Left renal pelvis (tissue), 4 donors: Measurements from ENCODE around the gene ZNRF2. TPM values are rescaled to one million over a fixed set of nuclear protein-coding genes. Genes with fewer than 3 reads are reported as not detected.

ENCODE experiments used
- DNase-seq, 4 donors: peaks; one replicate each; pipeline ENCODE4 v3.0.0-alpha.2; 2013; ENCODE audit warnings: low read depth in 4 of 4, low spot score in 3 of 4
- polyA plus RNA-seq, 4 donors: library from polyadenylated mRNA; unstranded; fragments of 120-200 nt; gene quantifications; one replicate each; pipeline ENCODE4 v1.2.1, GENCODE V29; 2013; ENCODE audit not compliant: insufficient read length in 4 of 4

ZNRF2 gene
- polyA plus RNA-seq: 10 to 100 TPM; 10.7 to 23.0 (median 16.9) TPM

GRCh38 chr7:30284298-30285066 lies at the start of gene ZNRF2:
Gene ZNRF2 (plus strand): TSS chr7:30284597. CDS start chr7:30285358, 761 bp downstream.
- peak; percentile 86 to 92 (median 88) for DNase-seq

GRCh38 chr7:30237271-30237695 lies 47.1 kb upstream of the ZNRF2 start:
- no peak for DNase-seq

DNA sequence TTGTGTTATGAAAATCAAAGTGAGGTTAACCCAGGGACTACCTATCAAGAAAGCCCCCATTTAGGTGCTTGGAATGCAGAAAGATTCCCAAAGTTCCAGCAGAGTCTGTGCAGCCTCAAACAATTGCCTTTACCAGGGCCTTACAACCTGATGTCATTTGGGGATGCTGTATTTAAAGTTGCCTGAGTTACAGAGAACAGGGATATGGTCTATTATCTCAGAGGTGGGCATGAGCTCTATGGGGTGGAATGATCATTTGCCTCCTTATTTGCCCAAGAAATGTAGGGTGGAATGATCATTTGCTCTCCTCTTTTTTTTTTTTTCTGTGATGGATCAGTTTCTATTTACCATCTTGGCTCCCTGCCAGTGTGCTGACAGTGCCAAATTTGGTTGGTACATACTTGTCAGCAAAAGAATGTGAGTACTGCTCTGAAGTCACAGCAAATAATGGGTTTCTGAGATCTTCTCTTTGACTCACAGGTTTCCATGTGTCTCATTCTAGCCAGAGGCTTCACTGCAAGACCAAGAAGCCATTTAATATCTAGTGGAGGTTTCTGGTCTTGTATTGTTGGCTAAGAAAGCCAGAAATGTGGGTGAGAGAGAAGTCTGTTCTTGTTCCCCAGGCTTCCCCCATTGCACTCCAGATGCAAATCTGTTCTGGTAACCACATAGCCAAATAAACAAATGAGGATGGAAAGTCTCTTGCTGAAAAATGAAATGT lies 45.5 kb upstream of the ZNRF2 start:
- DNase-seq: no peak

- no peak for DNase-seq
Measured at GRCh38 chr7:30240106-30240800, 44.1 kb upstream of the ZNRF2 start.

DNA sequence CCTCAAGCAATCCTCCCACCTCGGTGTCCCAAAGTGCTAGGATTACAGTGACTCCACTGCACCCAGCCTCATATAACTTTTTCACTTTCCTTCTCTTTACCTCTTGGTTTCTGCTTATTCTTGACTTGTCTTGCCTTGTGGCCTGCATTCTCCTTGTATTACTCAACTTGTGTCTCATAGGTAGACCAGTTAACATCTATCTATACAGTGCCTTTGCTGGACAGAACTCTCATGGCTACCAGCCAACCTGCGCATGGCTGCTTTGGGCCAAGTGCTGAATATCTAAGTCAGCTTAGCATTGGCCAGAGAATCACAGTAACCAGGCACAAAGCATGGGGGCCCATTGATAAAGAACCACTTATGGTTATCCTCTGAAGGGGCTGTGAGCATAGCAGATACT lies 42.6 kb upstream of the ZNRF2 start:
- no peak for DNase-seq

DNA sequence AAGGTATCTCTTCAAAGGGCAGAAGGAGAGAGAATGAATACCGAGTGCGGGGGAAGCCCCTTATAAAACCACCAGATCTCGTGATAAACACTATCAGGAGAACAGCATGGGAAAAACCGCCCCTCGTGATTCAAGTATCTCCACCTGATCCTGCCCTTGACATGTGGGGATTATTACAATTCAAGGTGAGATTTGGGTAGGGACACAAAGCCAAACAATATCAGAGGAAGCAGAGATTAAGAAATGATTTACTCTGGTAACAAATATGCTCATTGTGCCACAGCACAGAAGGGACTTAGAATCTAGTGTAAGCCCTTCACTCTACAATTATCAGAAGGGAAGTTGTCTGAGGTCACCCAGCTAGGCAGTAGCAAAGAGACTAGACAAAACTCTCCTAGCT lies 40.1 kb upstream of the ZNRF2 start:
- no peak for DNase-seq

GRCh38 chr7:30245913-30246312 lies 38.5 kb upstream of the ZNRF2 start:
- DNase-seq: no peak

DNA sequence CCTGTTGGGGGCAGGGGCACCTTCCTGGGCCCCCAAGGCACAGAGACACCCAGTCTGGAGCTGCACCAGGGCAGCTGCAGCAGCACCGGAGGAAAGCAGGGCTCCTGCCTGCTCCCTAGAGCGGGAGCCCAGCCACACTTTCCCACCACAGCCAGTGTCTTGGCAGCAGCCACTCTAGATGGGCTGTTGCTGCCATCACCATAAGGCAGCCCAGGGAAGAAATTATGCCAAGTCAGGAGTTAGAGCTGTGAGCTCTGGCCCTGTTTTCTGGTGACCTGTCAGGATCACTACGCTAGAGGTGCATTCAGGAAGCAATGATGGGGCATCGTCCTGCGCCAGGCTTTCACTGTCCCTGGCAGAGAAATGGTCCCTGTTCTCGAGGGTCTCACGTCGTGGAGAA lies 38.0 kb upstream of the ZNRF2 start:
- no peak for DNase-seq

DNA sequence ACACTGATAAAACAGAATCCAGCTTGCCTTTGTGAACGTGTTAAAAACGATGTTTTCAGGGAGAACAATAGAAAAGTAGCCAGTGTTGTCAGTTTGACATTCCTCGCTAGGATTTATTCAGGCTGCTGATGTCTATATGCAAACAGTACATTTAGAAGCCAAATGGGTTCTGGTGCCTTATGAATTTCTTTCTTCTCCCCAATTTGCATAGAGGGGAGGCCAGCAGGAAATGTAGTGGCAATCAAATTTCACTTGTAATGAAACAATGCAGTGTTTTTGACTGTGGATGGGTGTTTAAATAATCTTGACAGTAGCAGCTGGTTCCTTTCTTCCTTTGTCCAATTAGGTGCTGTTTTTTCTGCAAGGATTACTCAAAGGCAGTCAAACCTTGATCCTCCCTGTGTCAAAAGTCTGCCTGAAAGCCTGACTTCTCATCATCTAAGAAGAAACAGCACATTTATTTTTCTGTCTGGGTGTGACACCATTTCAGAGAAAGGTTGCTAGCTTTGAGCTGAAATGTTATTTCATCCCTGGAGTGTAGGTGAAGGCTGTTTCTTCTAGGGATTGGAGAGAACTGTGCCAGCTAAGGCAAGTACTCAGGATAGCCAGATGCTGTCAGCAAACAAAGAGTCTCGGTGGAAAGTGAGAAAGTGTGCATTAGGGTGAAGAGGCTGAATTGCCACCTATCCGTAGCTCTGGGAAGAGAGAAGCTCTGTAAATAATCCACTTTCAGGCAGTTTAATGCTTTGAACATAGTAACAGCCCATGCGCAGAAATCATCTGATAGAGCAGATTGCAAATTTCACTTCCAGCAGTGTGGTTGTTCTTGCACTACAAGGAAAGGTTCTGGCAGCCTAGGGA lies 36.6 kb upstream of the ZNRF2 start:
- no peak for DNase-seq

- DNase-seq: no peak
Measured at GRCh38 chr7:30249316-30249715, 35.1 kb upstream of the ZNRF2 start.

DNA sequence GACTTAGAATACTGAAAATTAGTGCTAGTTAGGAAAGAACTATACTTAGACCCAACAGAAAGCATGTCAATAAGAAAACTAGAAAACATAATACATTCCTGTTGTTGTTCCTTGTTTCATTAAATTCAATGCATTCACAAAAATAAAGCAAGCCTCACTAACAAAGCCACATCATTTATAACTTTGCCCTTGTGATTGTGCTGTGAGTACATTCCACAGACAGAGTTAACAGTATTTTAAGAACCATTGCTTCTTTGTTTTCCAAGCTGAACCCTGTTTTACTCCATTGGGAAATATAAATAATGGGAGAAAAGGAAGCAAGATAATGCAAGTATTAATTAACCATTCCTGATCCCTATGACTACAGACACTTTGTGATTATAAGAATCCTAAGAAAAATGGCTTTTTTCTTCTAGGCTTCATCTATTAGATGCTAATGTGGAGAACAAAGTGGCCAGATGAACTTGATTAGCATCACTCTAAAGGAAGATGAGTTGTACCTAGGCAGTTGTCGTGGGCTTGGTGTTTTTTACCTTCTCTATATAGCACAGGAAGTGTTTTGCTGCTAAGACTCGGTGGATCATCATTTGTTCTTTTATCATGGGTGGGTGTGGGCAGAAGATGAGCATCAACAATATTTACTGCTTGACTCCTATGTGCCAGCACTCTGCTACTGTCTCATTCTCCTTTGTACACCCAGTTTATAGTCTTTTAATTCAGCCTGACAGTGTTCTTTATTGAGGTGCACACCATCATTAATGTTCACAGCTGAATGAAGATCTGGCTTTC lies 34.2 kb upstream of the ZNRF2 start:
- DNase-seq: no peak

- no peak for DNase-seq
Measured at GRCh38 chr7:30251708-30252329, 32.6 kb upstream of the ZNRF2 start.

DNA sequence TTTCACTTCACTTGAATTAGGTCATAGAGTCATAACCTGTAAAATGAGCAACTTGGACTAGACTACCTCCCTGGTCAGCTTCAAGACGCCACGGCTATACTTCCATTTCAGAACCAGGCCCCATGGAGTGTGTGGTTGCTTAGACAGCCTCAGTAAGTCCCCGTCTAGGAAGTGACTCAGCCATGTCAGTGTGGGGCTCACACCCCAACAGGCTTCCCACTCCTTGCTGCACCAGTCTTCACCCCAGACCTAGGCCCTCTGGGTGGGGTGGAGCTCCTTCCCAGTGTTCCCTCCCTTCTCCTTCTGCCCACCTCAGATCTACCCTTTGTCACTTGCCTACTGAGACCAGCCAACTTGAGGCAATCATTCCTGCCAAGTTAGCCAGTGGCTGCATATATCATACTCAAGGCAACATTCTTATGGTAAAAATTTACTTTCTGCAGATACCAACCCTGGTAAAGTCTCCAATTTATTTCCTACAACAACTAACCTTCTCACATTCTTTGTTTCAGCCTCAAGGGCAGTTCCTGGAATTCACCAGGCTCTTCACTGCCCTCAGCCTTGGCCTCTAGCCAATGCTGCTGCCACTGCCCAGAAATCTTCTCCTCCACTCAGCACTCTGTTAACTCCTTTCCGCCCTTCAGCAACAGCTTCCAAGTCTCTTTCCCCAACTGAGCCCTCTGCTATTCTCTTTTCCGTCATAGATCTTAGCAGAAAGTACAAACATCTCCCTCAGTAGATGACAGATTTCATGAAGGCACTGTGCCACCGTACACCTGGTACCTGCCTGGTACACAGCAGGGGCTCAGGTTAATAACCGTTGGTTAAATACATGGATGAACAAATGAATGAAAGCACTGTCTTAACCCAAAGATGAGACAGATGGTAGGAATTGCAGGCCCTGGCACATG lies 31.3 kb upstream of the ZNRF2 start:
- no peak for DNase-seq

GRCh38 chr7:30253796-30254165 lies 30.6 kb upstream of the ZNRF2 start:
- DNase-seq: no peak

GRCh38 chr7:30254248-30254647 lies 30.1 kb upstream of the ZNRF2 start:
- DNase-seq: no peak

DNA sequence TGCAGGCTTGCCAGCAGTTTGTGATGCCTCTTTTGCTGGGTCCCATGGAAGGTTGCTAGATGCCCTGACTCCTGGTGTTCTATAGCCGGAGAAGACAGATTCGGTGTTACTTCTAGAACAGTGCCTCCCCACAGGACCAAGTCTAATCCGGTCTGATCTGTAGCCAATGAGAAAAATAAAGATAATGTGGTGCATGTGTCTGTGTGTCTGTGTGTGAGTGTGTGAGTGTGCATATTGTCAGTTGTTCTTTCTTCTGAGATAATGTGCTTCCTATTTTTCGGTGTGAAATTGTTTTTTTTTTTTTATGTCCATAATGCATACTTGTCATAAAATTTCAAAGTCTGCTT lies 29.7 kb upstream of the ZNRF2 start:
- no peak for DNase-seq

DNA sequence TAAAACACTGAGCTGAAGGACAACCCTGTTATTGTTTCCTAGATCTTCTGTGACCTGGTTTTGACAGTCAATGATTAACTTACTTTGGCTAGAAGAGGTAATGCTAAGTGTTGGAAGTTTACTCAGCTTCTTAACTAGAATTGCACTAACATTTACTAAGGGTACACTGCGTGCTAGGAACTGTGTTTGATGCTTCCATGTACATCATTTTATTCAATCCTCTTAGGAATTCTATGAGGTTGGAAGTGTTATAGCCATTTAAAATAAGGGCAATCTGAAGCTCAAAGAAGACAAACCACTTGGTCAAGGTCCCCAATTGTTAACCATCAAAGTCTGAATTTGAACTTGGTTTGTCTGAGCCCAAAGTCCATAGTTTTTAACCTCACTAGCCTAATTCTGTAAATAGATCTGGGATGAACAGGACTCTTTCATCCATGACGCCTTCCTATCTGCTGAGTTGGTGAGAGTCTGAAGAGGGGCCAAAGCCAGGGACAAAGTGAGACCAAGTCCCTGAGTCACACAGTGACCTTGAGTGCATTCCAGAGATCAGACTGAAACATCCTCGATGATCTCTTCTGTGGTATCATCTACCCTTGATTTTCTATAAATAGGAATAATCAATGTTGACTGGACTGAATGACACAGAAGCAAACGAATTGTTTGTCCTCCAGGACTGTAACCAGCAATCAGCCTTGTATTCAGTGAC lies 29.2 kb upstream of the ZNRF2 start:
- DNase-seq: no peak

DNA sequence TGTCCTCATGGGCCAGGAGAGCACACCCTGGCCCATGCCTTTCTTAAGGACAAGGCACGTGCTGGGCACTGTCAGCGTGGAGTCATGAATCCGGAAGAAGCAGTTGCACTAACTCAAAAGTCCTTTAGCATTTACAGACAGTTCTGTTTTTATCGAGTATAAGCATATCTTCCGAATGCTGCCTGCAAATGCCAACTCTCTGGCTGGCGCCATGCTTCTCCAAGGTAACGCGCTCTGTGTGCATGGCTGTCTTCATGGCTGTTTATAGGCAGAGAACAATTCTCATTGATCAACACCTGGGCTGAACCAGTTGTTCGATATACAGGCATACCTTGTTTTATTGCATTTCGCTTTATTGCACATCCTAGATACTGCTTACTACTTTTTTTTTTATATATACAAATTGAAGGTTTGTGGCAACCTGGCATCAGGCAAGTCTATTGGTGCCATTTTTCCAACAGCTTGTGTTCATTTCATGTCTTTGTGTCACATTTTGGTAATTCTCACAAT lies 28.0 kb upstream of the ZNRF2 start:
- DNase-seq: no peak
